Measurements from ENCODE around the gene BMP7. TPM values are rescaled to one million over a fixed set of nuclear protein-coding genes. Genes with fewer than 3 reads are reported as not detected.

Gene BMP7
- total and polyA plus RNA-seq, 2 of the 13 experiments (the other 11 are each of a cell fraction or from before 2014, with no cell fraction given): not detected

DNA sequence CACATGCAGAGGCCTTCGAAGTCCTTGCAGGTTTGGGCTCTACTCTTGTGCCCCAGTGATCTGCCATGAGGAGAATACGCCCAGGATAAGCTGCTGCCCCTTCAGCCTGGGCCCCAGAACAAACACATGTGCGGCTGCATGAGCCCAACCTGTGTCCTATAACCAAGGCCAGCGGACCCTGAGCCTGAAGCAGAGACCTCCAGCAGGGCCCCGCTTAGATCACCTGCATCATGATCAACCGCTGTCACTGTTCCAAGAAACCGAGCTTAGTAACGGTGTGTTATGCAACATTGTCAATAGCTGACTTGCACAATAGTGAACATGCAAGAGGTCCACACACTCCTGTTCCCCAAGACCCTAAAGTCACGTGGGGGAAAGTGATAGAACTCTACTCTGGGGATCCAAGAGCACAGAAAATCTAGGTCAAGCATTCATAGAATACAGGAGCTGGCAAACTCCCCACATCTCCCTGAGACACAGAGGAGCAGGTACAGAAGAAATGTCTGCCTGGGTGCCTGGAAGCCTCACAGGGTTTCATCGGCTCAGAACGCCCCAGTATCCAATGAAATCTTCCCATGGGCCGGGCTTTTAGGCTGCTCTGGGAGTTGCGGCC lies 136.2 kb downstream of the BMP7 start (continued):
- TF ChIP-seq, protein P1, sequence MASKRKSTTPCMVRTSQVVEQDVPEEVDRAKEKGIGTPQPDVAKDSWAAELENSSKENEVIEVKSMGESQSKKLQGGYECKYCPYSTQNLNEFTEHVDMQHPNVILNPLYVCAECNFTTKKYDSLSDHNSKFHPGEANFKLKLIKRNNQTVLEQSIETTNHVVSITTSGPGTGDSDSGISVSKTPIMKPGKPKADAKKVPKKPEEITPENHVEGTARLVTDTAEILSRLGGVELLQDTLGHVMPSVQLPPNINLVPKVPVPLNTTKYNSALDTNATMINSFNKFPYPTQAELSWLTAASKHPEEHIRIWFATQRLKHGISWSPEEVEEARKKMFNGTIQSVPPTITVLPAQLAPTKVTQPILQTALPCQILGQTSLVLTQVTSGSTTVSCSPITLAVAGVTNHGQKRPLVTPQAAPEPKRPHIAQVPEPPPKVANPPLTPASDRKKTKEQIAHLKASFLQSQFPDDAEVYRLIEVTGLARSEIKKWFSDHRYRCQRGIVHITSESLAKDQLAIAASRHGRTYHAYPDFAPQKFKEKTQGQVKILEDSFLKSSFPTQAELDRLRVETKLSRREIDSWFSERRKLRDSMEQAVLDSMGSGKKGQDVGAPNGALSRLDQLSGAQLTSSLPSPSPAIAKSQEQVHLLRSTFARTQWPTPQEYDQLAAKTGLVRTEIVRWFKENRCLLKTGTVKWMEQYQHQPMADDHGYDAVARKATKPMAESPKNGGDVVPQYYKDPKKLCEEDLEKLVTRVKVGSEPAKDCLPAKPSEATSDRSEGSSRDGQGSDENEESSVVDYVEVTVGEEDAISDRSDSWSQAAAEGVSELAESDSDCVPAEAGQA (IDR thresholded peaks at IDR 0.05; ENCODE audit: low read depth): peak; percentile 68
- TF ChIP-seq, protein P1 (CRISPR knock-in tag; IDR thresholded peaks at IDR 0.05; ENCODE audit: borderline replicate concordance): no peak
- TF ChIP-seq ZNF724P (CRISPR knock-in tag; IDR thresholded peaks at IDR 0.05; ENCODE audit: borderline replicate concordance): peak; percentile 93
- TF ChIP-seq ZNF775 (CRISPR knock-in tag; IDR thresholded peaks at IDR 0.05; ENCODE audit: borderline replicate concordance): no peak
- TF ChIP-seq ZZZ3 (CRISPR knock-in tag; IDR thresholded peaks at IDR 0.05; ENCODE audit: borderline replicate concordance): no peak
- TF ChIP-seq, protein P2, sequence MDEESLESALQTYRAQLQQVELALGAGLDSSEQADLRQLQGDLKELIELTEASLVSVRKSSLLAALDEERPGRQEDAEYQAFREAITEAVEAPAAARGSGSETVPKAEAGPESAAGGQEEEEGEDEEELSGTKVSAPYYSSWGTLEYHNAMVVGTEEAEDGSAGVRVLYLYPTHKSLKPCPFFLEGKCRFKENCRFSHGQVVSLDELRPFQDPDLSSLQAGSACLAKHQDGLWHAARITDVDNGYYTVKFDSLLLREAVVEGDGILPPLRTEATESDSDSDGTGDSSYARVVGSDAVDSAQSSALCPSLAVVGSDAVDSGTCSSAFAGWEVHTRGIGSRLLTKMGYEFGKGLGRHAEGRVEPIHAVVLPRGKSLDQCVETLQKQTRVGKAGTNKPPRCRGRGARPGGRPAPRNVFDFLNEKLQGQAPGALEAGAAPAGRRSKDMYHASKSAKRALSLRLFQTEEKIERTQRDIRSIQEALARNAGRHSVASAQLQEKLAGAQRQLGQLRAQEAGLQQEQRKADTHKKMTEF (CRISPR knock-in tag; IDR thresholded peaks at IDR 0.05): peak; percentile 81; the same call in 1 of the 2 replicates
- no peak for TF ChIP-seq ZNF136 (CRISPR knock-in tag; IDR thresholded peaks at IDR 0.05; ENCODE audit: low read depth)
- TF ChIP-seq NFATC3 (CRISPR knock-in tag; IDR thresholded peaks at IDR 0.05): no peak
- TF ChIP-seq ZNF556 (CRISPR knock-in tag; IDR thresholded peaks at IDR 0.05; ENCODE audit: borderline replicate concordance): no peak
- 0 out of 2 replicates have a peak, but pooled peaks have one; percentile 41 for TF ChIP-seq REXO4 (CRISPR knock-in tag; IDR thresholded peaks at IDR 0.05; ENCODE audit: borderline replicate concordance)
- peak; percentile 93 for TF ChIP-seq TGIF2 (CRISPR knock-in tag; IDR thresholded peaks at IDR 0.05)
- TF ChIP-seq CHD2 (IDR thresholded peaks at IDR 0.05; ENCODE audit: low read depth, low read length): no peak
- TF ChIP-seq, protein P3, sequence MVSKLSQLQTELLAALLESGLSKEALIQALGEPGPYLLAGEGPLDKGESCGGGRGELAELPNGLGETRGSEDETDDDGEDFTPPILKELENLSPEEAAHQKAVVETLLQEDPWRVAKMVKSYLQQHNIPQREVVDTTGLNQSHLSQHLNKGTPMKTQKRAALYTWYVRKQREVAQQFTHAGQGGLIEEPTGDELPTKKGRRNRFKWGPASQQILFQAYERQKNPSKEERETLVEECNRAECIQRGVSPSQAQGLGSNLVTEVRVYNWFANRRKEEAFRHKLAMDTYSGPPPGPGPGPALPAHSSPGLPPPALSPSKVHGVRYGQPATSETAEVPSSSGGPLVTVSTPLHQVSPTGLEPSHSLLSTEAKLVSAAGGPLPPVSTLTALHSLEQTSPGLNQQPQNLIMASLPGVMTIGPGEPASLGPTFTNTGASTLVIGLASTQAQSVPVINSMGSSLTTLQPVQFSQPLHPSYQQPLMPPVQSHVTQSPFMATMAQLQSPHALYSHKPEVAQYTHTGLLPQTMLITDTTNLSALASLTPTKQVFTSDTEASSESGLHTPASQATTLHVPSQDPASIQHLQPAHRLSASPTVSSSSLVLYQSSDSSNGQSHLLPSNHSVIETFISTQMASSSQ (IDR thresholded peaks at IDR 0.05; ENCODE audit: low read depth): 0 out of 2 replicates have a peak, but pooled peaks have one; percentile 38
- TF ChIP-seq, protein P3 (CRISPR knock-in tag; IDR thresholded peaks at IDR 0.05; ENCODE audit: borderline replicate concordance): no peak
- TF ChIP-seq REPIN1 (CRISPR knock-in tag; IDR thresholded peaks at IDR 0.05; ENCODE audit: borderline replicate concordance, low read depth): peak; percentile 95
- TF ChIP-seq HOXA3 (CRISPR knock-in tag; IDR thresholded peaks at IDR 0.05): peak; percentile 78; the same call in 1 of the 2 replicates
- TF ChIP-seq DMAP1 (CRISPR knock-in tag; IDR thresholded peaks at IDR 0.05): peak; percentile 44; the same call in 1 of the 2 replicates
- TF ChIP-seq ZNF850 (CRISPR knock-in tag; conservative IDR thresholded peaks at IDR 0.05): 0 out of 2 replicates have a peak, but pooled peaks have one; percentile 69
- TF ChIP-seq ZBTB20 (CRISPR knock-in tag; IDR thresholded peaks at IDR 0.05; ENCODE audit: borderline replicate concordance, low read depth): peak; percentile 22; the same call in 1 of the 2 replicates
